ENCODE measurements around the gene BAIAP2L2. TPM values are rescaled to one million over a fixed set of nuclear protein-coding genes. Genes with fewer than 3 reads are reported as not detected.

BAIAP2L2 gene
- total RNA-seq, 1 donor from 2014 or later: 0.54 TPM

DNA sequence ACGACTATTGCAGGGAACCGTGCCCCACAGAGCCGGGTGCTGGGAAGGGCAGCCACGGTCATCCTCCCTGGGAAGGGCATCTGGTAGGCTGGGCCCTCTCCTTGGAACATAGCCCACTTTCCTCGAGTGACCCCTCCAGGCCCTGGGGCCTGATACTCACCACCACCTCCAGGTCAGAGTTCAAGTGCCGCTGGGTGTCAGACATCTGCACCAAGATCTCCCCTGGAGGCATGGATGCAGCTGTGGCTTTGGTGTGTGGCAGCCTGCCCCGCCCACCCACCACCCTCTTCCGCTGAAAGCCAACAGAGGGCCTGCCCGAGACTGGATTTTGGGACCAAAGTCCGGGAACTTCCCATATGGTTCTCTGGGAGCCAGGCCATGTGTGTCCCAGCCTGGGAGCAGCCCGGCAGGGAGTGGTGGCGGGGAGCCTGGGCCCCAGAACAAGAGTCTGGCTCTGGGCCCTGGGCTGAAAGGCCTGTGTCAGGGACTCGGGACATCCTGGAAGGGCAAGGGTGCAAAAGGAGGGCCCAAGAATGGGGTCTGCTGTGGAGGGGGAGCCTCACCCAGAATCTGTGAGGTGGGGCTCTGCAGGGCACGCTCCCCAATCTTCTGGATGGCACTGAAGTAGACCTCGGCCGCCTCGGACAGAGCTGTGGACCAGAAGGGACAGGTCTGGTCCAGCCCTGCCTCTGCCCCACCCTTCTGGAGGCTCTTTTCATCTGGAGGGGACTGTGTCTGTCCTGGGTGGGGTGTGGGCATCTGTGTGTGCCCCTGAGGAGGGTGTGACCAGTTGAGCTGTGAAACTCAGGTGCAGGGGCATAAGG lies 2.6 kb downstream of the BAIAP2L2 start:
- H3K4me3 Mint-ChIP-seq (ENCODE audit: unreplicated experiment): no peak overlapping the region
- H3K4me1 ChIP-seq (ENCODE audit: insufficient read depth, low read length): no peaks in the 10 kb centered on the region
- H3K9ac ChIP-seq (ENCODE audit: low read length): no peak overlapping the region
- no peaks in the 10 kb centered on the region for H3K36me3 ChIP-seq (ENCODE audit: insufficient read depth, low read length)
- peaks cover 3% of the 10 kb centered on the region for H3K36me3 Mint-ChIP-seq (ENCODE audit: low read depth, unreplicated experiment)
- H3K4me2 ChIP-seq (ENCODE audit: low read length): no peak overlapping the region
- FAIRE-seq (no peak), DNase-seq (ENCODE audit: low read depth) (no peak)
- no peak overlapping the region for H3K27ac Mint-ChIP-seq (ENCODE audit: unreplicated experiment)
- H3K27me3 Mint-ChIP-seq (ENCODE audit: low read depth, unreplicated experiment): peaks cover 11% of the 10 kb centered on the region
- no peaks in the 10 kb centered on the region for H3K9me3 Mint-ChIP-seq (ENCODE audit: unreplicated experiment)
- H3K79me2 ChIP-seq (ENCODE audit: insufficient read depth, low read length): no peaks in the 10 kb centered on the region
- H3K9me3 ChIP-seq (ENCODE audit: insufficient read depth, low read depth, low read length): no peaks in the 10 kb centered on the region
- H3K27ac ChIP-seq (ENCODE audit: low read depth, low read length): no peak overlapping the region
- H4K20me1 ChIP-seq (ENCODE audit: insufficient read depth, low read length): no peaks in the 10 kb centered on the region
- H2AFZ ChIP-seq (ENCODE audit: low read depth, low read length): no peak overlapping the region
- no peaks in the 10 kb centered on the region for H3K4me1 Mint-ChIP-seq (ENCODE audit: low read depth, unreplicated experiment)
- H3K4me3 ChIP-seq (ENCODE audit: insufficient read depth, low read depth, low read length): no peak overlapping the region
- H3K27me3 ChIP-seq (ENCODE audit: insufficient read depth, low read length): no peaks in the 10 kb centered on the region
- TF ChIP-seq, protein P1, sequence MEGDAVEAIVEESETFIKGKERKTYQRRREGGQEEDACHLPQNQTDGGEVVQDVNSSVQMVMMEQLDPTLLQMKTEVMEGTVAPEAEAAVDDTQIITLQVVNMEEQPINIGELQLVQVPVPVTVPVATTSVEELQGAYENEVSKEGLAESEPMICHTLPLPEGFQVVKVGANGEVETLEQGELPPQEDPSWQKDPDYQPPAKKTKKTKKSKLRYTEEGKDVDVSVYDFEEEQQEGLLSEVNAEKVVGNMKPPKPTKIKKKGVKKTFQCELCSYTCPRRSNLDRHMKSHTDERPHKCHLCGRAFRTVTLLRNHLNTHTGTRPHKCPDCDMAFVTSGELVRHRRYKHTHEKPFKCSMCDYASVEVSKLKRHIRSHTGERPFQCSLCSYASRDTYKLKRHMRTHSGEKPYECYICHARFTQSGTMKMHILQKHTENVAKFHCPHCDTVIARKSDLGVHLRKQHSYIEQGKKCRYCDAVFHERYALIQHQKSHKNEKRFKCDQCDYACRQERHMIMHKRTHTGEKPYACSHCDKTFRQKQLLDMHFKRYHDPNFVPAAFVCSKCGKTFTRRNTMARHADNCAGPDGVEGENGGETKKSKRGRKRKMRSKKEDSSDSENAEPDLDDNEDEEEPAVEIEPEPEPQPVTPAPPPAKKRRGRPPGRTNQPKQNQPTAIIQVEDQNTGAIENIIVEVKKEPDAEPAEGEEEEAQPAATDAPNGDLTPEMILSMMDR (IDR thresholded peaks at IDR 0.05; ENCODE audit: insufficient read depth, low read depth, low read length): no peak
- TF ChIP-seq EZH2 (IDR thresholded peaks at IDR 0.05; ENCODE audit: insufficient read depth, low read length): no peak

DNA sequence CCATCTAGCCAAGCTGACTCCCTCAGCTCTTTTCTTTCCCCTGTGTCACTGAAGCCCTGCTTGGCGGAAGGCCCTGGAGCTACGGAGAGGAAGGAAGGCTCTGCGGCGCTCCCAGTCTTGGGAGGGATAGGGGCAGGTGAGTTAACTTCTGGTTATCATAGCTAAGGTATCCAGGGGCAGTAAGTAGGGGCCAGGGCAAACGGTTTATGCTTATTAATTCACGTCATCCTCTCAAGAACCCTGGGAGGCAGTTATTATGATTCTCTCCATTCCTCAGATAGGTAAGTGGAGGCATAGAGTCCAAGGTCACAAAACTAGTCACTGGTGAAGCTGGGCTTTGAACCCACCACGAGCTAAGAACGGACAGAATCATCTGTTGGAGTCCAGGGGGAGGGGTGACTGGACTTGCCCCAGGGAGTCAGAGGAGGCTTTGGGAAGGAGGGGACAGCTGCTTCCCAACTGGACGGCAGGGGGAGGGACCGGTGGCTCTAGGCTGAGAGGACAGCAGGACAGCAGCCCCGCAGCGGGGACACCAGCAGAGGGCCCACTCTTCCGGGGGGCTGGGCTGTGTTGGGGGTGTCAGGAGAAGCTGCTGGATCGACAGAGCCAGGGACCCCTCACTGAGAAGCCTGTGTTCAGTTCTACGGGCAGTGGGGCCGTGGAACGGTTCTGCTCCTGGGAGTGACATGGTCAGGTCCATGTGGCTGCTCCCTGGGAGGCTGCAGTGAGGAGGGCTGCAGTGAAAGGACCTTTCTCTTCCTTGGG lies 3.5 kb downstream of the BAIAP2L2 start:
- Mint-ChIP-seq H3K27ac (ENCODE audit: unreplicated experiment) (no peak overlapping the region), H3K27me3 (ENCODE audit: low read depth, unreplicated experiment) (peaks cover 9% of the 10 kb centered on the region), H3K4me1 (ENCODE audit: low read depth, unreplicated experiment) (no peaks in the 10 kb centered on the region), H3K9me3 (ENCODE audit: unreplicated experiment) (no peaks in the 10 kb centered on the region), H3K4me3 (ENCODE audit: unreplicated experiment) (no peak overlapping the region), H3K36me3 (ENCODE audit: low read depth, unreplicated experiment) (peaks cover 3% of the 10 kb centered on the region)
- no peaks in the 10 kb centered on the region for H3K9me3 ChIP-seq (ENCODE audit: insufficient read depth, low read depth, low read length)
- no peak overlapping the region for H2AFZ ChIP-seq (ENCODE audit: low read depth, low read length)
- H4K20me1 ChIP-seq (ENCODE audit: insufficient read depth, low read length): no peaks in the 10 kb centered on the region
- DNase-seq (ENCODE audit: low read depth) (no peak), FAIRE-seq (no peak)
- no peak overlapping the region for H3K4me2 ChIP-seq (ENCODE audit: low read length)
- no peak overlapping the region for H3K9ac ChIP-seq (ENCODE audit: low read length)
- H3K4me3 ChIP-seq (ENCODE audit: insufficient read depth, low read depth, low read length): no peak overlapping the region
- H3K27me3 ChIP-seq (ENCODE audit: insufficient read depth, low read length): no peaks in the 10 kb centered on the region
- no peaks in the 10 kb centered on the region for H3K36me3 ChIP-seq (ENCODE audit: insufficient read depth, low read length)
- TF ChIP-seq, protein P1 (IDR thresholded peaks at IDR 0.05; ENCODE audit: insufficient read depth, low read depth, low read length): no peak
- no peak for TF ChIP-seq EZH2 (IDR thresholded peaks at IDR 0.05; ENCODE audit: insufficient read depth, low read length)
- no peaks in the 10 kb centered on the region for H3K79me2 ChIP-seq (ENCODE audit: insufficient read depth, low read length)
- no peak overlapping the region for H3K27ac ChIP-seq (ENCODE audit: low read depth, low read length)
- H3K4me1 ChIP-seq (ENCODE audit: insufficient read depth, low read length): no peaks in the 10 kb centered on the region

All from astrocyte (in vitro differentiated cells and primary cell).